H1 (cell line): ENCODE measurements around the gene PAX5. TPM values are rescaled to one million over a fixed set of nuclear protein-coding genes. Genes with fewer than 3 reads are reported as not detected.

ENCODE experiments used
- CHD1 ChIP-seq: IDR thresholded peaks from 2 replicates; pipeline ENCODE4 v1.6.1; 2012; ENCODE audit warnings: low read depth, low read length, improper control_type of control experiment
- CTBP2 ChIP-seq: IDR thresholded peaks from 2 replicates; pipeline ENCODE4 v1.7.0; 2011; ENCODE audit warnings: borderline replicate concordance, mild to moderate bottlenecking, moderate library complexity, mixed read lengths, low read length; ENCODE audit not compliant: insufficient read depth, insufficient read length
- FOSL1 ChIP-seq: IDR thresholded peaks from 2 replicates; pipeline ENCODE4 v1.6.1; 2011; ENCODE audit warnings: mild to moderate bottlenecking, low read depth, low read length, moderate library complexity; ENCODE audit not compliant: insufficient read depth
- KDM5A ChIP-seq: fragments of 200-600 bp; IDR thresholded peaks from 2 replicates; pipeline ENCODE4 v1.7.1; 2012; ENCODE audit warnings: mild to moderate bottlenecking, low read length, inconsistent platforms, mixed read lengths
- RNF2 ChIP-seq: fragments of 200-900, 300-1000 bp; sonication (generic); IDR thresholded peaks from 2 replicates; pipeline ENCODE4 v1.7.1; 2016; ENCODE audit warnings: borderline replicate concordance, low read depth, mild to moderate bottlenecking, antibody characterized with exemption, low read length; ENCODE audit not compliant: poor library complexity, severe bottlenecking; ENCODE audit errors: missing control alignments
- SP4 ChIP-seq: IDR thresholded peaks from 2 replicates; pipeline ENCODE4 v1.6.1; 2012; ENCODE audit warnings: low read length, inconsistent platforms
- TEAD4 ChIP-seq: IDR thresholded peaks from 2 replicates; pipeline ENCODE4 v1.6.1; 2012; ENCODE audit warnings: low read depth, low read length, inconsistent platforms, mixed read lengths
- ZNF274 ChIP-seq: IDR thresholded peaks from 2 replicates; pipeline ENCODE4 v1.7.0; 2012; ENCODE audit warnings: low read length, borderline replicate concordance; ENCODE audit errors: extremely low read depth
- polyA plus RNA-seq, 7 experiments: library from polyadenylated mRNA; depleted of rRNA in 3 of 7; stranded (reverse) in 5 of 7; unstranded in 2 of 7; fragments of >200 nt in 5 of 7; fragments of 200-250 nt in 2 of 7; gene quantifications; 1 replicate in 5 of 7; 2 replicates in 1 of 7; 4 replicates in 1 of 7; pipeline versions ENCODE4 v1.2.1 to v1.2.3, GENCODE V29; 2011 to 2013; ENCODE audit warnings: missing spikeins in 2 of 7, mixed read lengths in 2 of 7
- total RNA-seq: library from RNA; stranded (reverse); fragmentation: NEBNext Ultra II Directional; extraction: Animal tissue kit (Norgen Biotek cat#: 25700); gene quantifications from 2 replicates; pipeline ENCODE4 v1.2.1, GENCODE V29; 2021

PAX5 gene
- total and polyA plus RNA-seq, 2 of the 8 experiments (the other 6 are each of a cell fraction or from before 2014, with no cell fraction given) = 0.29 to 0.43 TPM

DNA sequence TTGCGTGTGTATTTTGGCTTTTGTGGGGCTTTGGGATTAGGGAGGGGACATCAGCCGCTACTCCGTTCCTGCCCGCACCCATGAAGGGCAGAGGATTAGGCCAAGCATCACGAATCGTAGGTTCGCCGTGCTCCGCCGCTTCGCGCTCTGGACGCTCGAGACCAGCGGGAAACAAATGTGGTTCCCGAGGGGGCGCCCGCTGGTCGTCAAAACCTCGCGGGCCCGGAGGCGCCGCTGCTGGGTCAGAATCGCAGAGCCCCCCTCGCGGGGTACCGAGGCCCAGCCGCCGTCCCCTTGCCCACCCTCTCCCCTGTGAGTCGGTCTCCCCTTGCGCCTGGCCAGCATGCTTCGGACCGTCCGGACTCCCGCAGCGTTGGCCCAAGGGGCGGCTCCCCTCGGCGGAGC, 2.3 kb upstream of the PAX5 start (continued):
- peak; percentile 68 for TF ChIP-seq CTBP2
- TF ChIP-seq SP4 = no peak
- TF ChIP-seq ZNF274 = no peak
- TF ChIP-seq KDM5A = no peak
- TF ChIP-seq CHD1 = no peak
- TF ChIP-seq FOSL1 = no peak
- TF ChIP-seq RNF2 = peak; percentile 95
- no peak for TF ChIP-seq TEAD4
